Effector CD8-positive, alpha-beta T cell (primary cell): Measurements from ENCODE around the gene GVQW3.
"Not testable (repeated sequence)": the region's sequence is repeated elsewhere in the genome, so short reads cannot be mapped to it uniquely, and the experiment has no call there.

Source experiments
- DNase-seq: peaks from one replicate; lab custom pipeline; 2025; lab: John Stamatoyannopoulos, UW

Gene GVQW3

GRCh38 chr11:76385903-76386302 is 4.8 kb downstream of the GVQW3 start:
- no peak for DNase-seq

DNA sequence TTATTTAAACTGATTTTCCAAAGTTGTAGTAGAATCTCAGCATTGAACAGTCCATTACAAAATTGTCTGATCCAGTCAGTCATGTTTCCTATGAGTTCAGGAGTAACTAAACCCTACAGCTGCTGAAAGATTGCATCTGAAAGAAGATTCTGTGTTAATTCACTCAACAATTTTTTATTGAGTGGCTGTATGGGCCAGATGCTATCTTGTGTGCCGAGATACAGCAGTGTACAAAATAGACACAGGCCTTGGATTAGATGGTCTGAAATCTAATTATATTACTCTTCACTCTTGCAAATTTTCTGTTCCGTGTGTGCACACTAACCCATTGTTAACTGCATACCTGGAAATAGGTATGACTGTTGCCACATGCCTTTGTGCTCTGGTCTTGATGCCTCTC is 7.3 kb downstream of the GVQW3 start:
- DNase-seq = no peak

DNA sequence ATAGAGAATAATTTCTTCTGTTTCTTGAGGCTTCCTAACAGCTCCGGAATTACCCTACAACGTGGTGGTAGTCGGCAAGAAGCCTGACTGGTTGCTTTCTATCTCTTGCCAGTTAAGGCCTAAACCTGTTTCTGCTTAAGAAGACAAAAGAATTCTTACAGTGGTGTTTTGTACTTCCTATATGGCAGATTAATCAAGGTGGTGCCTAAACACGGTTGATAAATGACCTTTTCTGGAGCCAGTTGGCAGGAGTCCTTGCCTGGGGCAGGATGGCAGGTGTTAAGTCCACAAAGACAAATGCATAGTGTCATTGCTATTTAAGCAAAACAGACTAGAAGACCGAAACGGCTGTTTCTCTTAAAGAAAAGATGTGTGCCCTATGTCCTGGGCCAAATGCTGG is 9.9 kb downstream of the GVQW3 start:
- DNase-seq = no peak

- DNase-seq = no peak
Measured at GRCh38 chr11:76391811-76392475, 10.8 kb downstream of the GVQW3 start.

DNA sequence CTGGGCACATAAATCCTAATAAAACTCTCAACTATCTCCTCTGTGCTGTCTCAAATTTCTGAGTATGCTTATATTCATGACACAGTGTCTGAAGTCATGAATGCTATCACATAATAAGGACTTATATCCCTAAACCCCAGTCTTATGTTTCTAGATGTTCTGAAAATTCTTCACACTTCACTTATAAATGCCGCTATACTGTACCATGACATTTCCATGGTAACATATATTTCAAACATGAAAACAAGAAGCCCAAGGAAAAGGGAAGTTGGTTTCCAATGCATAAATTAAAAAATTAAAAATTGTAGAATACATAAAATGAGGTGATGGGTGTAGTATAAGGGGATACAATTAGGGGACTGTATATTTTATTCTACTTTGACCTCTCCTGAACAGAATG is 11.7 kb downstream of the GVQW3 start:
- no peak for DNase-seq

DNA sequence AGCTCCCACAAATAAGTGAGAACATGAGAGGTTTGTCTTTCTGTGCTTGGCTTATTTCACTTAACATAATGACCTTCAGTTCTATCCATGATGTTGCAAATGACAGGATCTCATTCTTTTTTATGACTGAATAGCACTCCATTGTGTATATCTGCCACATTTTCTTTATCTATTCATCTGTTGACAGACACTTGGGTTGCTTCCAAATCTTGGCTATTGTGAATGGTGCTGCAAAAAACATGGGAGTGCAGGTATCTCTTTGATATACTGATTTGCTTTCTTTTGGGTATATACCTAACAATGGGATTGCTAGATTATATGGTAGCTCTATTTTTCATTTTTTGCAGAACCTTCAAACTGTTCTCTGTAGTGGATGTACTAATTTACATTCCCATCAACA is 13.3 kb downstream of the GVQW3 start:
- no peak for DNase-seq

DNA sequence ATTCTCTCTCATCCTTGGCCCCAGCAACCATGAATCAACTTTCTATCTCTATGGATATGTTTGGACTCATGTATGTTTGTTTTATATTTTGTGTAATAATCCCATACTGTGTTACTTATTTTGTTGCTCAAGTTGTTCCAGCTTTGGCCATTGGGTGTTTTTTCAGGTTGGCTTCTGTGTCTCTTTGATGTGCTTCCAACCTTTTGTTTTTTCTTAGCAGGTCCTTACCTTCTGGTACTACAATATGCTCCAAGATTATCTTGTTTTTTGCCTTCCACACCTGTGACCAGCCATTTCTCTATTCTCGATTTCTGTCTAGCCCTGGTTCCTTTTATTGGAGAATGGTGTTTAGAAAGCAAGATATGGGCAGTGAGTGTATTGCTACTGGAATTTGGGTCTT is 14.2 kb downstream of the GVQW3 start:
- DNase-seq = no peak

GRCh38 chr11:76397383-76397782 is 16.3 kb downstream of the GVQW3 start:
- DNase-seq = no peak

DNA sequence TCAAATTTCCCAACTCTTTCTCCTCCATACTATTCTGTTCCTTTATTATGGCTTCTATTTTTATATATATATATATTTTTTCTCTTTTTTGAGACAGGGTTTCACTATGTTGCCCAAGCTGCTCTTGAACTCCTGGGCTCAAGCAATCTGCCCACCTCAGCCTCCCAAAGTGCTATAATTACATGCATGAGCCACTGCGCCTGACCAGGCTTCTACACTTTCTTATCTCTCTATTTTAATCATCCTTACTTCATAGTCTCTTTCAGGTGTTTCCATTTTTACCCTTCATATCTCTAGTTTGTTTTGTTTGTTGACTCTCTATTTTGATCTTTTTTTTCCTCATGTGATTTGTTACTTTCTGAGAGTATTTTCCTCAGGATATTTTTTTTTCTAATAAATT is 19.8 kb downstream of the GVQW3 start:
- no peak for DNase-seq

DNA sequence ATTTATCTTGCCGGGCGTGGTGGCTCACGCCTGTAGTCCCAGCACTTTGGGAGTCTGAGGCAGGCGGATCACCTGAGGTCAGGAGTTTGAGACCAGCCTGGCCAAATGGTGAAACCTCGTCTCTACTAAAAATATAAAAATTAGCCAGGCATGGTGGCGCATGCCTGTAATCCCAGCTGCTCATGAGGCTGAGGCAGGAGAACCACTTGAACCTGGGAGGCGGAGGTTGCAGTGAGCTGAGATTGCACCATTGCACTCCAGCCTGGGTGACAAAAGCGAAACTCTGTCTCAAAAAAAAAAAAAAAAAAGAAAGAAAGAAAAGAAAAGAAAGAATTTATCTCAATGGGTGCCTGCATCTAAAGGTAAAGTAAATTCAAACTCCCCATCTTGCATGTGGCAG is 20.4 kb downstream of the GVQW3 start:
- not testable (repeated sequence) for DNase-seq

DNA sequence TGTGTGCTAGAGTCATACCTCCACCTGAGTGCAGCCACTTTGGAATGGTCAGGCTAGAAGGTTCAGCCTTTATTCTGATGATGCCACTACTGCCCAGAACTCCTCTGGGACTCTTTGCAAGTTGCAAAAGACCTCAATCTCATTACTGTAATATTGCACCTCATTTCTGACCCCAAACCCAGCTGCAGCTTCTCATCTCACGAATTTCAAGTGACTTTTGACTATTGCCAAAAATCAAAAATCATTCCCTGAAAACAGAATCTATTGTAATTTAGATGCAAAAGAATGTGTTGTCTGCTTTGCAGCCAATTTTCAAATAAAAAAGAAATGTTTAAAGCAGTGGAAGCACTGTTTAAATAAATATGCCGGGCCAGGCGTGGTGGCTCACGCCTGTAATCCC is 25.2 kb downstream of the GVQW3 start:
- DNase-seq = no peak

DNA sequence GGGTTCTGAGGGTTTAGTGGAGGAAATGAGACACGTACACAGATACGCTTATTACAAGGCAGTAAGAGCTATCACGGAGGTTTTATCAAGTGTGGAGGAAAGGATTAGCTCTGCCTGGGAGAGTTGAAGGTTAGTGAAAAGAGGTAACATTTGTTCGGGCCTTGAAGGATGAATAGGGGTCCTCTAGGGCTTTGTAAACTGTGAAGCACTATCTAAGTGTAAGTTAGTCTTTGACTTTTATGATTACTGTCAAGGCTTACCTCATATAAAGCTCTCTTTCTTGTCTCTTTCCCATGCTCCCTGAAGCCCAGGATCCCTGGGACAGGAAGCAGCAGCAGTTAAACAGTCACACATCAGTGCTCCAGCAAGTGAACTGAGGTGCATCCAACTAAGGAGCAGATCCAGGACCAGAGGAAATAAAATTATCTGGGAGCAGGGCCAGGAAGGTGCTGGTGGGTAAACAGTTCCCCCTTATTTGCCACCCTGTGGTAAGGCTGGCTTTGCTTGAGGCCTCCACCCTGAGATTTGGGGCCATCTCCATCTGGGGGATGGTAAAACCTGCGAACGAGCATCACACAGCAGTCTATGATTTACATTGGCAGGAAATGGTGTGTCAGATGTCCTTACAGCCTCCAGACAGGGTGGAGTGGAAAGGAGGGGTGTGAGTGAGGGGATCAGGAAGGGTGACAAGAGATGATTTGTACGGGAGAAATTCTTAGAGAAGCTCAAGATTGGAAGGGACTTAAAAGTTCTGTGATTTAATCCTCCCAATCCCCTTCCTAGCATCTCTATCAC is 27.2 kb downstream of the GVQW3 start:
- DNase-seq = no peak

DNA sequence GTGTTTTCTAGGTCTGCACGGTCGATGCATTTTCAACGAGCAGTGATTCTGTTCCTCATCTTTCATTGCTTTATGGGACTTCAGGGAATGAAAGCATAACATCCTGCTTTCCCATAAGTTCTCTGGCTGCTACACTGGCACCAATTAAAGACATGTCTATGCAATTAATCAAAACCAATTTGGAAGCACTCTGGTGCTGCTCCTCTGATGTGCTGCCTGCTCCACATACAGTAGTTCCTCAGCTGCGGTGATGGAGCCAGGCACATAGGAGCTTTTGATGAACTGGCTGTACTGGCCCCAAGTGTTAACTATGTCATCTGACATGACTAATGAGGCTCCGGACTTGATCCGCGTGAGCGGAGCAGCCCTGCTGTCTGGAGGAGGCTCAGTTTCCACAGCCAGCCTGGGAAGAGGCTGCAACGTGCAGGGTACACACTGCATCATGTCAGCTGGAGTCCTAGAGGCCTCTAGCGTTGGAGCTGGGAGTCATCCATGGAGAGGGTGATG is 29.8 kb downstream of the GVQW3 start:
- no peak for DNase-seq

DNA sequence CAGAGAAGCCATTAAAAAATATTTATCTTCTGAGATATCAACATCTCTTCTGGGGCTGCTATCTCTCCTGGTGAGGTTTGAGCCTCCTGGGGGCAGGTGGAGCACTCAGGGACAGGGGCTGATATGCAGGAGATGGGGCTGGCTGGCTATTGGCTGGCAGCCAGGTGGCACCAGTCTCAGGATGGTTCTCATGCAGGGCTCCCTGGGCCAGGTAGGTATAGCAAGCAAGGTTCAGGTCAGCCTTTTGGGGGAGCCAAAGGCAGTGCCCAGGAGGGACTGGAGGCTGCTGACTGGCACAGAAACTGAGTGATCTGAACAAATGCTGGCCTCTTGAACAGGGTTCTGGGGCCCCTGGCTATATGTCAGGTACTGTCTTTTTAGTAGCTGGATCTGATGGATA is 34.0 kb downstream of the GVQW3 start:
- DNase-seq = no peak

- no peak for DNase-seq
Measured at GRCh38 chr11:76419896-76420295, 38.8 kb downstream of the GVQW3 start.

DNA sequence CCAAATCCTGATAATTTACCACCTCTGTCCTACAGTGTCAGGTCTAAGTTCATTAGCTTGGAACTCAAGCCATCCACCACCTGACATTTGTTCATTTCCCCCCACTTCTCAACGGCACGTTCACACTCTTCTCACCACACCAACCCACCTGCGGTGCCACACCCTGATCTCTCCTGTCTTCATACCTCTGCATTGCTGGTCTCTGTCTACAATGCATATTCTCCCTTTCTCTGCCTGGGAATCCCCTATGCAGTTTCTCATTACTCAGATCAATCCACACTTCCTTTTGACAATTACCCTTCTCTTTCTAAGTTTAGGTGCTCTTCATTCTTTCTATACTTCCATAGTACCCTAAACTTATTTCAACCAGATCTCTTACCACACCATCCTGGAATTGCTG is 43.3 kb downstream of the GVQW3 start:
- no peak for DNase-seq

DNA sequence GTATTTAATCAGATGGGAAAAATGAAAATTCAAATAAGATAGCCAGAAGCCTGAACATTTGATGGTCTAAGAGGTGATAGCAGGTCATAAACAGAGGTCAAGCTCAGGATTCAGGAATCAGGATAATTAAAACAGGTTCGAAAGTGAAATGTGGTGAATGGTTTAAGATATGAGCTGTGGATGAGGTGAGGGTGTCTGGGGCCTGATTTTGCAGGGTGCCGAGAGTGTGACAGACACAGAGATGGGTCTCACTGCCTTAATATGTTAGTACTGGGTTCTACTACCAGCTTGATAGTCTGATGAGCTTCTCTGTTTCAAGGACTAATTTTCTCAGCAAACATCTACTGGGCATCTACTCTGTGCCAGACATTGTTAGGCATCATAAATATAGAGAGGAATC is 43.8 kb downstream of the GVQW3 start:
- DNase-seq = no peak

- DNase-seq = no peak
Measured at GRCh38 chr11:76426660-76427059, 45.5 kb downstream of the GVQW3 start.

GRCh38 chr11:76436020-76436419 is 54.9 kb downstream of the GVQW3 start:
- no peak for DNase-seq

GRCh38 chr11:76443268-76443980 is 62.3 kb downstream of the GVQW3 start:
- no peak for DNase-seq

- no peak for DNase-seq
Measured at GRCh38 chr11:76444065-76444383, 62.9 kb downstream of the GVQW3 start.

- peak; percentile 87 for DNase-seq
Measured at GRCh38 chr11:76444384-76445120, 63.4 kb downstream of the GVQW3 start, which contains the start of gene EMSY. Gene EMSY, plus strand, starts transcription at chr11:76445018. Its CDS starts 1,921 bp downstream, at chr11:76446939.
